GM12801 (cell line): ENCODE results near the gene FBXL14.

Source experiments
- CTCF ChIP-seq: IDR thresholded peaks from one replicate; pipeline ENCODE4 v1.5.1; 2011; ENCODE audit warnings: control low read depth; ENCODE audit not compliant: insufficient read length; ENCODE audit errors: extremely low read depth

The FBXL14 gene

GRCh38 chr12:1606021-1606622, 11.7 kb upstream of the FBXL14 start:
- no peak for TF ChIP-seq CTCF

- peak; percentile 50 for TF ChIP-seq CTCF
Observed at GRCh38 chr12:1605129-1606020, 11.0 kb upstream of the FBXL14 start.

- TF ChIP-seq CTCF = no peak
Observed at GRCh38 chr12:1604464-1604863, 10.1 kb upstream of the FBXL14 start.

GRCh38 chr12:1603269-1603993, 9.1 kb upstream of the FBXL14 start:
- TF ChIP-seq CTCF = no peak

- no peak for TF ChIP-seq CTCF
Observed at GRCh38 chr12:1598757-1599156, 4.4 kb upstream of the FBXL14 start.

GRCh38 chr12:1595690-1596347, 1.4 kb upstream of the FBXL14 start:
- TF ChIP-seq CTCF = no peak
